ENCODE results near the gene CNGA3.

- TF ChIP-seq CTCF (IDR thresholded peaks at IDR 0.05) (no peak), POLR2A (IDR thresholded peaks at IDR 0.05) (no peak)
These were observed 31.3 kb downstream of the CNGA3 start for GRCh38 chr2:98377544-98377943.
